ENCODE measurements around the gene HHAT.

DNA sequence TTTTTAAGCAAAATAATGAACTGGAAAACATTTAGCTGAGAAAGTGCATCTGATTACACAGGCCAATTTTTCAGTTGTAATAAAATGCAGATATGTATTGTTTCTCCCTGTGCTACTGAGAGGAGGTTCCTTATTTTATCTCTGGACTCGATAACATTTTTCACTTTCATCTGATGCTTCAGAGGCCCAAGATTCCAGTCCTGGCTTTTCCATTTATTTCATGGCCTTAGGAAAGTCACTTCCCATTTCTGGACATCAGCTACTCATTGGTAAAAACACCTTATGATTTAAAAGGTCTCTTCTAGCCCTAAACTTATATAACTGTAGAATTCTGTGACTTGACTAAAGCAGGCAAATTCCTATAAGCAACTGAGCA is 203.5 kb downstream of the HHAT start:
- TF ChIP-seq, protein P1, sequence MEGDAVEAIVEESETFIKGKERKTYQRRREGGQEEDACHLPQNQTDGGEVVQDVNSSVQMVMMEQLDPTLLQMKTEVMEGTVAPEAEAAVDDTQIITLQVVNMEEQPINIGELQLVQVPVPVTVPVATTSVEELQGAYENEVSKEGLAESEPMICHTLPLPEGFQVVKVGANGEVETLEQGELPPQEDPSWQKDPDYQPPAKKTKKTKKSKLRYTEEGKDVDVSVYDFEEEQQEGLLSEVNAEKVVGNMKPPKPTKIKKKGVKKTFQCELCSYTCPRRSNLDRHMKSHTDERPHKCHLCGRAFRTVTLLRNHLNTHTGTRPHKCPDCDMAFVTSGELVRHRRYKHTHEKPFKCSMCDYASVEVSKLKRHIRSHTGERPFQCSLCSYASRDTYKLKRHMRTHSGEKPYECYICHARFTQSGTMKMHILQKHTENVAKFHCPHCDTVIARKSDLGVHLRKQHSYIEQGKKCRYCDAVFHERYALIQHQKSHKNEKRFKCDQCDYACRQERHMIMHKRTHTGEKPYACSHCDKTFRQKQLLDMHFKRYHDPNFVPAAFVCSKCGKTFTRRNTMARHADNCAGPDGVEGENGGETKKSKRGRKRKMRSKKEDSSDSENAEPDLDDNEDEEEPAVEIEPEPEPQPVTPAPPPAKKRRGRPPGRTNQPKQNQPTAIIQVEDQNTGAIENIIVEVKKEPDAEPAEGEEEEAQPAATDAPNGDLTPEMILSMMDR (IDR thresholded peaks at IDR 0.05; ENCODE audit: low read length), result no peak
- no peak for TF ChIP-seq EZH2 (optimal IDR thresholded peaks at IDR 0.05; ENCODE audit: low read depth, low read length)

Measured in MM.1S (cell line).